ENCODE measurements around the gene MYRIP.

- TF ChIP-seq CTCF (IDR thresholded peaks at IDR 0.05) (no peak), POLR2A (IDR thresholded peaks at IDR 0.05) (no peak)
These were observed 299.2 kb downstream of the MYRIP start for GRCh38 chr3:40108643-40109042.

Measured in thyroid gland (tissue), 4 donors.